Heart left ventricle (tissue), 16 donors: ENCODE measurements around the gene KCNMA1. TPM values are rescaled to one million over a fixed set of nuclear protein-coding genes. Genes with fewer than 3 reads are reported as not detected.

Experiments
- ATAC-seq, 4 donors: fragments of 200-7000 bp; cut with Tn5 transposase; one replicate each; pipeline ENCODE4 v1.9.1; 2020 to 2022; ENCODE audit warnings: moderate library complexity in 4 of 4, mild to moderate bottlenecking in 3 of 4, moderate number of reproducible peaks in 1 of 4
- DNase-seq, 5 donors: peaks; one replicate each; pipeline ENCODE4 v3.0.0-alpha.2; 2020
- H3K27ac ChIP-seq, 12 donors: fragments of 200-600 bp; sonication (generic) in 4 of 12; one replicate each; pipeline versions ENCODE4 v1.5.0 to v1.8.0; 2016 to 2022; ENCODE audit warnings: mild to moderate bottlenecking in 2 of 12
- H3K27me3 ChIP-seq, 9 donors: fragments of 200-600 bp; sonication (generic) in 2 of 9; one replicate each; pipeline versions ENCODE4 v1.5.1 to v1.8.0; 2016 to 2022; ENCODE audit warnings: mild to moderate bottlenecking in 3 of 9
- H3K36me3 ChIP-seq, 9 donors: fragments of 200-600 bp; sonication (generic) in 2 of 9; one replicate each; pipeline versions ENCODE4 v1.5.0 to v1.8.0; 2018 to 2022; ENCODE audit warnings: mild to moderate bottlenecking in 2 of 9
- H3K4me1 ChIP-seq, 12 donors: fragments of 200-600 bp; sonication (generic) in 4 of 12; one replicate each; pipeline versions ENCODE4 v1.5.0 to v1.8.0; 2016 to 2022; ENCODE audit warnings: mild to moderate bottlenecking in 3 of 12
- H3K4me3 ChIP-seq, 12 donors: fragments of 200-600 bp; sonication (generic) in 4 of 12; one replicate each; pipeline versions ENCODE4 v1.5.0 to v1.8.0; 2017 to 2022; ENCODE audit warnings: mild to moderate bottlenecking in 9 of 12, moderate library complexity in 4 of 12
- H3K9me3 ChIP-seq, 12 donors: fragments of 200-600 bp; sonication (generic) in 4 of 12; one replicate each; pipeline versions ENCODE4 v1.5.0 to v1.8.0; 2016 to 2022; ENCODE audit warnings: mild to moderate bottlenecking in 1 of 12
- CTCF ChIP-seq, 12 donors: fragments of 200-600 bp; sonication (generic) in 4 of 12; IDR thresholded peaks; one replicate each; pipeline versions ENCODE4 v1.5.0 to v1.8.0; 2018 to 2022; ENCODE audit warnings: antibody characterized with exemption in 12 of 12, mild to moderate bottlenecking in 5 of 12
- POLR2A ChIP-seq, 2 donors: fragments of 450-650 bp; IDR thresholded peaks; one replicate each; pipeline ENCODE4 v1.6.1; 2017; ENCODE audit warnings: antibody characterized with exemption in 2 of 2, mild to moderate bottlenecking in 2 of 2, moderate library complexity in 2 of 2
- WGBS, 4 donors: extraction: QIAGEN DNeasy Blood & Tissue Kit in 2 of 4; methylation state at CpG; one replicate each; pipeline versions ENCODE4 v1.1.5 to v1.1.7; 2013 to 2018; 5-methylcytosine and 5-hydroxymethylcytosine counted together
- intact Hi-C, 10 donors: fragments of 100-400 bp; cut with DNase I; formaldehyde crosslinking; loops; one replicate each; pipeline versions ENCODE4 v1.11.1 to v1.14.2; 2022
- polyA plus RNA-seq, 2 donors: library from polyadenylated mRNA; stranded (reverse); fragments of 200-250 nt; gene quantifications; one replicate each; pipeline ENCODE4 v1.2.3, GENCODE V29; 2013
- total RNA-seq, 9 donors: library from RNA; depleted of rRNA in 2 of 9; stranded (reverse); fragments of >200 nt in 2 of 9; fragmentation: NEBNext Ultra II Directional in 3 of 9; extraction: Animal tissue kit (Norgen Biotek cat#: 25700) in 3 of 9; gene quantifications; one replicate each; pipeline versions ENCODE4 v1.1.0 to v1.2.4, GENCODE V29; 2016 to 2023
- donor health status: ischemic (EF 13 %, LVEDD 7.1; RV severe dilation, severe dysfunction).
- donor health status: healthy with polysubstance abuse.
- donor health status: DM: no; HTN: yes; CAD: no.
- donor health status: DM: no; HTN: no; CAD: no.
- donor health status: ischemic (EF 25% LVEDD 6.9; RV normal size, moderate dysfunction).
- donor health status: ischemic (EF 25% LVEDD 5.7; RV mildly dilated, moderate dysfunction).
- donor health status: healthy.
- donor health status: DM: yes; HTN: yes; CAD: no.
- donor health status: ischemic (EF 35%, LVEDD 5.7; RV mildly dilated, moderate dysfunction).
- donor health status: nonischemic (EF 11% LVEDD 7.7; RV severe dilation, severe dysfunction).
- donor health status: DM: yes; HTN: yes; CAD: no.
- donor health status: PGD.
- donor health status: ischemic (EF 29% LVEDD 5.4; RV normal size, mild dysfunction).
- donor health status: nonischemic (EF 23%, LVEDD 6.1; RV moderate dilation, normal function).

KCNMA1 gene
- total and polyA plus RNA-seq, 11 donors: 0.39 to 8.7 (median 1.7) TPM

- peak overlapping the region in 1 of 12 donors; percentile 85 for H3K27ac ChIP-seq
- intact Hi-C loops: no loop called here
- 46 to 72% (median 68%) methylated on average over 2 of the region's 2 CpGs for WGBS, 4 donors
- H3K4me3 ChIP-seq: no peak overlapping the region
- peaks cover 0 to 13% (median 0%) of the 10 kb centered on the region in 9 donors for H3K27me3 ChIP-seq
- H3K4me1 ChIP-seq: no peaks in the 10 kb centered on the region
- peaks cover 0 to 6% (median 0%) of the 10 kb centered on the region in 12 donors for H3K9me3 ChIP-seq
- DNase-seq: no peak
- no peak for ATAC-seq
- no peaks in the 10 kb centered on the region for H3K36me3 ChIP-seq
- TF ChIP-seq POLR2A (IDR thresholded peaks at IDR 0.05) (no peak), CTCF (IDR thresholded peaks at IDR 0.05) (no peak)
Observed at GRCh38 chr10:77202857-77203256, 434.8 kb downstream of the KCNMA1 start.

- H3K27ac ChIP-seq: peak overlapping the region in 1 of 12 donors; percentile 85
- no peaks in the 10 kb centered on the region for H3K4me1 ChIP-seq
- peaks cover 0 to 6% (median 0%) of the 10 kb centered on the region in 12 donors for H3K9me3 ChIP-seq
- peaks cover 0 to 11% (median 0%) of the 10 kb centered on the region in 9 donors for H3K27me3 ChIP-seq
- DNase-seq: no peak
- TF ChIP-seq POLR2A (IDR thresholded peaks at IDR 0.05) (no peak), CTCF (IDR thresholded peaks at IDR 0.05) (no peak)
- intact Hi-C loops: no loop called here
- H3K4me3 ChIP-seq: no peak overlapping the region
- ATAC-seq: no peak
- H3K36me3 ChIP-seq: no peaks in the 10 kb centered on the region
- WGBS, 4 donors: 65 to 82% (median 74%) methylated on average over 7 of the region's 7 CpGs
Observed at GRCh38 chr10:77201135-77202106, 436.2 kb downstream of the KCNMA1 start.

GRCh38 chr10:77197544-77197943 is 440.1 kb downstream of the KCNMA1 start:
- H3K27me3 ChIP-seq: peaks cover 0 to 13% (median 0%) of the 10 kb centered on the region in 9 donors
- WGBS, 4 donors: 87 to 90% (median 88%) methylated on average over 12 of the region's 12 CpGs
- peak overlapping the region in 1 of 12 donors; percentile 85 for H3K27ac ChIP-seq

More at GRCh38 chr10:77197544-77197943, 440.1 kb downstream of the KCNMA1 start:
- H3K4me1 ChIP-seq: no peaks in the 10 kb centered on the region
- ATAC-seq (no peak), DNase-seq (no peak)
- no peaks in the 10 kb centered on the region for H3K36me3 ChIP-seq
- intact Hi-C loops: no loop called here
- H3K4me3 ChIP-seq: no peak overlapping the region
- TF ChIP-seq CTCF (IDR thresholded peaks at IDR 0.05) (no peak), POLR2A (IDR thresholded peaks at IDR 0.05) (no peak)
- H3K9me3 ChIP-seq: no peaks in the 10 kb centered on the region
